Nephron progenitor cell (in vitro differentiated cells): ENCODE measurements around the gene MED26.

Experiments
- DNase-seq: peaks from one replicate; pipeline ENCODE4 v3.0.0; 2021
- H3K27ac Mint-ChIP-seq: 2 replicates; pipeline ENCODE4 v1.8.0; 2021; ENCODE audit warnings: mild to moderate bottlenecking, moderate library complexity, mixed read lengths
- H3K27me3 Mint-ChIP-seq: 2 replicates; pipeline ENCODE4 v1.8.0; 2021; ENCODE audit warnings: mild to moderate bottlenecking, low read depth, mixed read lengths; ENCODE audit not compliant: poor library complexity
- H3K36me3 Mint-ChIP-seq: 2 replicates; pipeline ENCODE4 v1.8.0; 2021; ENCODE audit warnings: low read depth, mixed read lengths
- H3K4me1 Mint-ChIP-seq: 2 replicates; pipeline ENCODE4 v1.8.0; 2021; ENCODE audit warnings: mixed read lengths
- H3K4me3 Mint-ChIP-seq: 2 replicates; pipeline ENCODE4 v1.8.0; 2021; ENCODE audit warnings: mild to moderate bottlenecking, moderate library complexity, mixed read lengths
- H3K9me3 Mint-ChIP-seq: 2 replicates; pipeline ENCODE4 v1.8.0; 2021; ENCODE audit warnings: mild to moderate bottlenecking, moderate library complexity, mixed read lengths
- CTCF ChIP-seq: fragments of 200-600 bp; sonication (generic); IDR thresholded peaks from 2 replicates; pipeline ENCODE4 v1.5.0; 2021; ENCODE audit warnings: antibody characterized with exemption

The MED26 gene

GRCh38 chr19:16594681-16595091 is 33.3 kb downstream of the MED26 start:
- peak overlapping the region; percentile 83 for H3K27ac Mint-ChIP-seq
- no peaks in the 10 kb centered on the region for H3K9me3 Mint-ChIP-seq
- no peaks in the 10 kb centered on the region for H3K36me3 Mint-ChIP-seq
- H3K4me3 Mint-ChIP-seq = no peak overlapping the region
- no peak for TF ChIP-seq CTCF
- H3K27me3 Mint-ChIP-seq = peaks cover 6% of the 10 kb centered on the region
- peaks cover 57% of the 10 kb centered on the region for H3K4me1 Mint-ChIP-seq
- no peak for DNase-seq

GRCh38 chr19:16594131-16594586 is 33.8 kb downstream of the MED26 start:
- Mint-ChIP-seq H3K27me3 (peaks cover 6% of the 10 kb centered on the region), H3K4me1 (peaks cover 60% of the 10 kb centered on the region), H3K9me3 (no peaks in the 10 kb centered on the region), H3K4me3 (no peak overlapping the region), H3K36me3 (no peaks in the 10 kb centered on the region), H3K27ac (no peak overlapping the region)
- no peak for TF ChIP-seq CTCF
- DNase-seq = no peak

GRCh38 chr19:16593181-16593580 is 34.8 kb downstream of the MED26 start:
- H3K27me3 Mint-ChIP-seq = peaks cover 6% of the 10 kb centered on the region
- H3K27ac Mint-ChIP-seq = peak overlapping the region; percentile 83
- H3K4me3 Mint-ChIP-seq = no peak overlapping the region
- DNase-seq = no peak
- no peaks in the 10 kb centered on the region for H3K9me3 Mint-ChIP-seq
- TF ChIP-seq CTCF = no peak
- H3K36me3 Mint-ChIP-seq = no peaks in the 10 kb centered on the region
- peaks cover 62% of the 10 kb centered on the region for H3K4me1 Mint-ChIP-seq

GRCh38 chr19:16591803-16592556 is 36.0 kb downstream of the MED26 start:
- TF ChIP-seq CTCF = no peak
- Mint-ChIP-seq H3K27ac (no peak overlapping the region), H3K27me3 (peaks cover 6% of the 10 kb centered on the region), H3K4me1 (peaks cover 68% of the 10 kb centered on the region), H3K36me3 (no peaks in the 10 kb centered on the region), H3K9me3 (no peaks in the 10 kb centered on the region), H3K4me3 (no peak overlapping the region)
- no peak for DNase-seq

- H3K36me3 Mint-ChIP-seq = no peaks in the 10 kb centered on the region
Observed at GRCh38 chr19:16590876-16591802, 36.9 kb downstream of the MED26 start.

More at GRCh38 chr19:16590876-16591802, 36.9 kb downstream of the MED26 start:
- Mint-ChIP-seq H3K4me3 (no peak overlapping the region), H3K9me3 (no peaks in the 10 kb centered on the region), H3K4me1 (peaks cover 76% of the 10 kb centered on the region), H3K27ac (no peak overlapping the region), H3K27me3 (peaks cover 6% of the 10 kb centered on the region)
- no peak for TF ChIP-seq CTCF
- DNase-seq = no peak
